ENCODE data around the gene TMEM51.

Gene TMEM51, protein sequence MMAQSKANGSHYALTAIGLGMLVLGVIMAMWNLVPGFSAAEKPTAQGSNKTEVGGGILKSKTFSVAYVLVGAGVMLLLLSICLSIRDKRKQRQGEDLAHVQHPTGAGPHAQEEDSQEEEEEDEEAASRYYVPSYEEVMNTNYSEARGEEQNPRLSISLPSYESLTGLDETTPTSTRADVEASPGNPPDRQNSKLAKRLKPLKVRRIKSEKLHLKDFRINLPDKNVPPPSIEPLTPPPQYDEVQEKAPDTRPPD

GRCh38 chr1:15153184-15153841 is at the start of gene TMEM51:
Gene TMEM51, plus strand, starts transcription at chr1:15153747. Its CDS starts 61,341 bp downstream, at chr1:15215088.
- ChIA-PET CTCF (interaction anchor here (0.5 to 3.3 kb wide), 15 partner anchors 16 to 839 kb away, joined by 3 to 29 read pairs (median 4); no protein-coding TSS in a partner anchor), POLR2A (ENCODE audit: low non-redundant PET) (interaction anchor here (0.7 to 1.0 kb wide), 3 partner anchors 26 to 49 kb away, joined by 3 to 5 read pairs (median 3); no protein-coding TSS in a partner anchor)
- H3K27ac ChIP-seq: peak within 1 kb of the TSS; percentile 88
- DNase-seq (ENCODE audit: low spot score): peak; percentile 69
- TF ChIP-seq, protein P1, sequence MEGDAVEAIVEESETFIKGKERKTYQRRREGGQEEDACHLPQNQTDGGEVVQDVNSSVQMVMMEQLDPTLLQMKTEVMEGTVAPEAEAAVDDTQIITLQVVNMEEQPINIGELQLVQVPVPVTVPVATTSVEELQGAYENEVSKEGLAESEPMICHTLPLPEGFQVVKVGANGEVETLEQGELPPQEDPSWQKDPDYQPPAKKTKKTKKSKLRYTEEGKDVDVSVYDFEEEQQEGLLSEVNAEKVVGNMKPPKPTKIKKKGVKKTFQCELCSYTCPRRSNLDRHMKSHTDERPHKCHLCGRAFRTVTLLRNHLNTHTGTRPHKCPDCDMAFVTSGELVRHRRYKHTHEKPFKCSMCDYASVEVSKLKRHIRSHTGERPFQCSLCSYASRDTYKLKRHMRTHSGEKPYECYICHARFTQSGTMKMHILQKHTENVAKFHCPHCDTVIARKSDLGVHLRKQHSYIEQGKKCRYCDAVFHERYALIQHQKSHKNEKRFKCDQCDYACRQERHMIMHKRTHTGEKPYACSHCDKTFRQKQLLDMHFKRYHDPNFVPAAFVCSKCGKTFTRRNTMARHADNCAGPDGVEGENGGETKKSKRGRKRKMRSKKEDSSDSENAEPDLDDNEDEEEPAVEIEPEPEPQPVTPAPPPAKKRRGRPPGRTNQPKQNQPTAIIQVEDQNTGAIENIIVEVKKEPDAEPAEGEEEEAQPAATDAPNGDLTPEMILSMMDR (conservative IDR thresholded peaks at IDR 0.05; ENCODE audit: low read depth): no peak

DNA sequence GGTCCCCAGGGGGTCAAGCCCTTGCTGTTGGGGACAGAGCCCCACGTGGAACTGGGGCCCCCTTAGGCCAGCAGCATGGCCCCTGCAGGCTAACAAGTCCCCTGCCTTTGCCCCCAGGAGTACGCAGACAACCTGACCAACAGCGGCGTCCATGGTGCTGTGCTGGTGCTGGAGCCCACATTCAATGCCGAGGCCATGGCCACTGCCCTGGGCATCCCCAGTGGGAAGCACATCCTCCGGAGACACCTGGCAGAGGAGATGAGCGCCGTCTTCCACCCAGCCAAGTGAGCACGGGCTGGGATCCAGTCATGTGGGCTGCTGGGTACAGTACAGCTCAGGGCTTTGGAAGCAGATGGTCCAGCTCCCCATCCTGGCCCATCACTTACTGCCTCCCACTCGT is 49.6 kb upstream of the TMEM51 start:
- no peak for DNase-seq (ENCODE audit: low spot score)
- TF ChIP-seq, protein P1 (conservative IDR thresholded peaks at IDR 0.05; ENCODE audit: low read depth): no peak
- no peak overlapping the region for H3K27ac ChIP-seq
- POLR2A ChIA-PET (ENCODE audit: low non-redundant PET): no interaction called here
- CTCF ChIA-PET: no interaction called here

DNA sequence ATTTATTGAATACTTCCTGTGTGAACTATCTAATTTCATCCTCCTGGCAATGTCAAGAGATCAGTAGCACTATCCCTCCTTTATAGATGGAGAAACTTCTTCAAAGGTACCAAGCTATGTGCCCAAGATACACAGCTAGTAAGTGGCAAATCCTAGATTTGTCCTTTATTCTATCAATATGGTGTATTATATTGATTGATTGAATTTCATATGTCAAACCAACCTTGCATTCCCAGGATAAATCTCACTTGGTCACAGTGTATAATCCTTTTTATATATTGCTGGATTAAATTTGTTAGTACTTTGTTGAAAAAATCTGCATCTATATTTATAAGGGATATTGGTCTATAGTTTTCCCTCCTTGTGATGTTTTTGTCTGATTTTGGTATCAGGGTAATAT is 48.8 kb upstream of the TMEM51 start:
- ChIA-PET CTCF (interaction anchor here (0.6 to 0.8 kb wide), 2 partner anchors 301 to 1014 kb away, joined by 3 to 4 read pairs; no protein-coding TSS in a partner anchor), POLR2A (ENCODE audit: low non-redundant PET) (no interaction called here)
- no peak overlapping the region for H3K27ac ChIP-seq
- no peak for DNase-seq (ENCODE audit: low spot score)
- TF ChIP-seq, protein P1 (conservative IDR thresholded peaks at IDR 0.05; ENCODE audit: low read depth): no peak

DNA sequence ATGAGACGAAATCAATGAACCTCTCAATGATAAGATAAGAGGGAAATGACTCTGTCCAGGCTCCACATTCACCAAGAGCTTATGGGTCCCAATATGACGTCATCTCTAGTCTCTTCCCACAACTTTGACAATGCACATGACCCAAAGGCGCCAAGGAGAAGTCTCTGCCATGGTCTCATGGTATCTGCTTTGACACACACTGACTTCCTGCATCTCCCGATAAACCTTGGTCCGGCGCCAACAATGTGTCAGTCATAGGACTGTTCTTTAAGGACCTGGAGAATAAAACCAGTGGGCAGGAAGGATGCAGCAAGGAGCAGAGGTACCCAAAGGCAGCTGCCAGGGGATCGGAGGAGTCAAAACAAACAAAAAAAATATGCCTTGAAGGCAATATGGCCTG is 46.9 kb upstream of the TMEM51 start:
- no peak for DNase-seq (ENCODE audit: low spot score)
- CTCF ChIA-PET: interaction anchor here (1.0 kb wide), 1 partner anchor 22 kb away, joined by 3 read pairs; no protein-coding TSS in a partner anchor
- H3K27ac ChIP-seq: no peak overlapping the region
- TF ChIP-seq, protein P1 (conservative IDR thresholded peaks at IDR 0.05; ENCODE audit: low read depth): no peak
- POLR2A ChIA-PET (ENCODE audit: low non-redundant PET): no interaction called here

GRCh38 chr1:15107058-15107687 is 46.4 kb upstream of the TMEM51 start:
- H3K27ac ChIP-seq: no peak overlapping the region
- ChIA-PET POLR2A (ENCODE audit: low non-redundant PET) (no interaction called here), CTCF (interaction anchor here (0.6 to 1.0 kb wide), 2 partner anchors 21 to 418 kb away, joined by 3 read pairs; no protein-coding TSS in a partner anchor)
- DNase-seq (ENCODE audit: low spot score): no peak
- TF ChIP-seq, protein P1 (conservative IDR thresholded peaks at IDR 0.05; ENCODE audit: low read depth): no peak

DNA sequence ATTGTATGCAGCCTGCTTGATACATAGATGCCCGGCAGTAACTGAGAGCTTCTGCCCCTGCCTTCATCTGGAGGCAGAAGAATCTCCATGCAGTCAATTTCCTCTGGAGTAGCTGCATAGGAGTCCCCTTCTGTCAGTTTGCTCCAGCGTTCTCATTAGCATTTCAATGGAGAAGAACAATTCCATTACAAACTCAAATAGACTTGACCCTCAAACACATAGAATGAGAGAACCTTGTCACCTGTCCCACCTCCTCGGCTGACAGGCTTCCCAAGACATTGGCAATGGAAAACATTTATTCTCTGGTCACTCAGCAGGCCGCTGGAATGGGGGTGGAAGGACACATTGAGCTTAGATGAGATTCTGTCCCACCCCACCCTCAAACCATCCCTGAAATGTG is 45.6 kb upstream of the TMEM51 start:
- DNase-seq (ENCODE audit: low spot score): no peak
- ChIA-PET POLR2A (ENCODE audit: low non-redundant PET) (no interaction called here), CTCF (interaction anchor here (0.6 to 1.3 kb wide), 2 partner anchors 8 to 419 kb away, joined by 3 to 4 read pairs; no protein-coding TSS in a partner anchor)
- TF ChIP-seq, protein P1 (conservative IDR thresholded peaks at IDR 0.05; ENCODE audit: low read depth): no peak
- H3K27ac ChIP-seq: no peak overlapping the region

Measured in RWPE1 (cell line).